ENCODE measurements around the gene CACNA1D.

The CACNA1D gene

GRCh38 chr3:53624061-53624857 is 129.8 kb downstream of the CACNA1D start:
- TF ChIP-seq CTCF (IDR thresholded peaks at IDR 0.05) = no peak

GRCh38 chr3:53626876-53627275 is 132.5 kb downstream of the CACNA1D start:
- TF ChIP-seq CTCF (IDR thresholded peaks at IDR 0.05) = no peak

- TF ChIP-seq CTCF (IDR thresholded peaks at IDR 0.05) = no peak
Observed at GRCh38 chr3:53628536-53629401, 134.4 kb downstream of the CACNA1D start.

GRCh38 chr3:53629402-53629723 is 135.0 kb downstream of the CACNA1D start:
- TF ChIP-seq CTCF (IDR thresholded peaks at IDR 0.05) = no peak

- no peak for TF ChIP-seq CTCF (IDR thresholded peaks at IDR 0.05)
Observed at GRCh38 chr3:53630547-53630946, 136.1 kb downstream of the CACNA1D start.

GRCh38 chr3:53633197-53633787 is 138.9 kb downstream of the CACNA1D start:
- no peak for TF ChIP-seq CTCF (IDR thresholded peaks at IDR 0.05)

- no peak for TF ChIP-seq CTCF (IDR thresholded peaks at IDR 0.05)
Observed at GRCh38 chr3:53635041-53635440, 140.6 kb downstream of the CACNA1D start.

All from LNCAP (cell line).